K562 (cell line): ENCODE data around the gene MAML1. TPM values are rescaled to one million over a fixed set of nuclear protein-coding genes. Genes with fewer than 3 reads are reported as not detected.

Experiments
- HMGN3 ChIP-seq: IDR thresholded peaks from 2 replicates; pipeline ENCODE4 v1.6.1; 2011; ENCODE audit warnings: borderline replicate concordance, low read depth, mild to moderate bottlenecking, mixed read lengths, low read length; ENCODE audit not compliant: insufficient read length; ENCODE audit errors: extremely low read depth
- HNRNPUL1 ChIP-seq: fragments of 200-400 bp; formaldehyde crosslinking; IDR thresholded peaks from 2 replicates; pipeline ENCODE4 v1.6.1; 2017; ENCODE audit warnings: low read length
- ILK ChIP-seq: fragments of 450-650 bp; IDR thresholded peaks from 2 replicates; pipeline ENCODE4 v1.6.1; 2016; ENCODE audit warnings: missing genetic modification characterization, low read depth, mild to moderate bottlenecking, missing compliant biosample characterization, moderate library complexity, borderline replicate concordance
- JUN ChIP-seq, 2 experiments: sonication (generic) in 1 of 2; formaldehyde crosslinking in 1 of 2; IDR thresholded peaks; 2 replicates each; pipeline versions ENCODE4 v1.6.1 to v1.8.0; 2012 to 2022; ENCODE audit warnings: borderline replicate concordance in 2 of 2, mild to moderate bottlenecking in 2 of 2, improper control_type of control experiment in 1 of 2, low read depth in 1 of 2, low read length in 1 of 2, missing genetic modification reagents in 1 of 2
- JUNB ChIP-seq: fragments of 450-650 bp; formaldehyde crosslinking; conservative IDR thresholded peaks from 2 replicates; pipeline ENCODE4 v1.4.0; 2020; ENCODE audit warnings: mild to moderate bottlenecking
- MAFF ChIP-seq: IDR thresholded peaks from 2 replicates; pipeline ENCODE4 v1.6.1; 2012; ENCODE audit warnings: low read length, improper control_type of control experiment
- NFE2L1 ChIP-seq: fragments of 450-650 bp; IDR thresholded peaks from 2 replicates; pipeline ENCODE4 v1.6.1; 2016; ENCODE audit warnings: missing genetic modification characterization, low read depth, mild to moderate bottlenecking, missing compliant biosample characterization, moderate library complexity, borderline replicate concordance
- PHF8 ChIP-seq: fragments of 200-600 bp; sonication (generic); IDR thresholded peaks from 2 replicates; pipeline ENCODE4 v1.6.1; 2012; ENCODE audit warnings: mixed run types, mild to moderate bottlenecking, inconsistent platforms, low read length, moderate library complexity, borderline replicate concordance
- PURB ChIP-seq: sonication (generic); formaldehyde crosslinking; IDR thresholded peaks from 2 replicates; pipeline ENCODE4 v1.9.0; 2021; ENCODE audit warnings: low read depth, mild to moderate bottlenecking, missing genetic modification reagents
- RBM22 ChIP-seq: fragments of 200-400 bp; formaldehyde crosslinking; IDR thresholded peaks from 2 replicates; pipeline ENCODE4 v1.6.1; 2018; ENCODE audit warnings: low read length, low read depth; ENCODE audit not compliant: poor library complexity, severe bottlenecking
- RFX1 ChIP-seq: fragments of 450-650 bp; IDR thresholded peaks from 2 replicates; pipeline ENCODE4 v1.6.1; 2016; ENCODE audit warnings: mild to moderate bottlenecking, moderate library complexity
- SRSF9 ChIP-seq: fragments of 200-400 bp; formaldehyde crosslinking; IDR thresholded peaks from 2 replicates; pipeline ENCODE4 v1.6.1; 2017; ENCODE audit warnings: low read depth, low read length, borderline replicate concordance
- TOE1 ChIP-seq, 2 experiments: fragments of 450-650 bp in 1 of 2; sonication (generic) in 1 of 2; formaldehyde crosslinking in 1 of 2; IDR thresholded peaks; 2 replicates each; pipeline versions ENCODE4 v1.7.1 to v1.8.0; 2016 to 2022; ENCODE audit warnings: borderline replicate concordance in 2 of 2, mild to moderate bottlenecking in 2 of 2, antibody characterized with exemption in 1 of 2, inconsistent platforms in 1 of 2, low read depth in 1 of 2, missing genetic modification reagents in 1 of 2, moderate library complexity in 1 of 2
- ZNF561 ChIP-seq: fragments of 450-650 bp; formaldehyde crosslinking; conservative IDR thresholded peaks from 2 replicates; pipeline ENCODE4 v1.4.0; 2020; ENCODE audit warnings: mild to moderate bottlenecking, moderate library complexity
- ZNF586 ChIP-seq: fragments of 450-650 bp; formaldehyde crosslinking; conservative IDR thresholded peaks from 2 replicates; pipeline ENCODE4 v1.4.0; 2020; ENCODE audit warnings: mild to moderate bottlenecking, moderate library complexity
- polyA plus RNA-seq, 8 experiments: library from polyadenylated mRNA; depleted of rRNA in 4 of 8; stranded (reverse) in 5 of 8; unstranded in 3 of 8; fragments of >200 nt; fragmentation: Nextera tagmentation in 2 of 8; fragmentation: Illumina TruSeq in 1 of 8; extraction: Ambion mirVana in 2 of 8; extraction: Trizol in 1 of 8; gene quantifications; 2 replicates each; pipeline versions ENCODE4 v1.2.1 to v1.2.3, GENCODE V29; 2011 to 2014; ENCODE audit warnings: inconsistent platforms in 1 of 8, missing spikeins in 1 of 8
- total RNA-seq, 7 experiments: library from RNA; depleted of rRNA in 6 of 7; stranded (reverse); fragments of >200 nt in 6 of 7; fragmentation: Illumina TruSeq in 2 of 7; extraction: Trizol in 2 of 7; gene quantifications; 2 replicates each; pipeline versions ENCODE4 v1.2.1 to v1.2.3, GENCODE V29; 2011 to 2021; ENCODE audit warnings: low replicate concordance in 1 of 7
- TF ChIP-seq, protein P1 (sequence below): fragments of 450-650 bp; conservative IDR thresholded peaks from 2 replicates; pipeline ENCODE4 v1.6.1; 2016; ENCODE audit warnings: missing genetic modification characterization, low read depth, mild to moderate bottlenecking, missing compliant biosample characterization, moderate library complexity
- TF ChIP-seq, protein P2 (sequence below), 2 experiments: IDR thresholded peaks; 2 replicates each; pipeline ENCODE4 v1.6.1; 2011; ENCODE audit warnings: borderline replicate concordance in 1 of 2, control low read depth in 1 of 2, low read depth in 1 of 2, low read length in 1 of 2, mild to moderate bottlenecking in 1 of 2, mixed read lengths in 1 of 2, moderate library complexity in 1 of 2; ENCODE audit not compliant: insufficient read depth in 1 of 2, insufficient read length in 1 of 2, poor library complexity in 1 of 2, severe bottlenecking in 1 of 2; ENCODE audit errors: extremely low read depth in 1 of 2
- TF ChIP-seq, protein P3 (sequence below): sonication (generic); formaldehyde crosslinking; IDR thresholded peaks from 2 replicates; pipeline ENCODE4 v1.8.0; 2022; ENCODE audit warnings: missing genetic modification reagents, mild to moderate bottlenecking, moderate library complexity, borderline replicate concordance
- TF ChIP-seq, protein P4 (sequence below): fragments of 450-650 bp; IDR thresholded peaks from 2 replicates; pipeline ENCODE4 v1.7.1; 2018; ENCODE audit warnings: mild to moderate bottlenecking, low read depth; ENCODE audit not compliant: partially characterized antibody

The MAML1 gene
- total and polyA plus RNA-seq, 9 of the 15 experiments (the other 6 are each of a cell fraction or from before 2014, with no cell fraction given) = 0.32 to 18.4 (median 7.0) TPM

DNA sequence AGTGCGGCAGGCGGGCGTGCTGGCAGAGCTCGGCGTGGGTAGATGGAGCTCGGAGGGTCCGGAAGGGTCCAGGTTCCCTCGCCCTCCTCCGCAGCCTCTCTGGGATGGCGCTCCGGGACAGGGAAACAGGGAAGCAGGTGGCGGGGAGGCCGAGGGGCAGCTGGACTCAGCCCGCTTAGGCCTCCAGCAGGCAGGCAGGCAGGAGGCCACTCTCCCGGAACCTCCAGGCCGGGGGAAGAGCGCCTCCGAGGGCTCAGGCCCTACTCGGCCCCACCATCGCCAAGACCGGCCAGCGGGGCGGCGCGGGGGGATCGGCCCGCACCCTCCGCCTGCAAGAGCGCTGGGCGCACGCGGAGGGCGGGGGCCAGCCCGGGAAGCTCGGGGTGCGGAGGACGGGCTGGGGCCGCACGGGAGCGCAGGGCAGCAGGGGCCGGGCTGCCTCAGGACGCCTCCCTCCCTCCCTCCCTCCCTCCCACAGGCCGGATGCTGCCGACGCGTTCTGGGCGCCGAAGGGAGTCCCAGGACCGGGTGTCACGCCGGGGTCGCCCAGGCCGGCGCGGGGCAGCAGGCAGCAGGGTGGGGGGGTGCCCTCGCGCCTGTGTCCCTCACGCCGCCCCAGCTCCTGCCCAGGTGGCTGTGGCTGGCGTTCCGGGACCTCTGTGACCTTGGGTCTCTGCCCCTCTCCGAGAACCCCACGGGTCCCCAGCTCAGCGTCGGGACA is 73.1 kb downstream of the MAML1 start (continued):
- TF ChIP-seq, protein P1, sequence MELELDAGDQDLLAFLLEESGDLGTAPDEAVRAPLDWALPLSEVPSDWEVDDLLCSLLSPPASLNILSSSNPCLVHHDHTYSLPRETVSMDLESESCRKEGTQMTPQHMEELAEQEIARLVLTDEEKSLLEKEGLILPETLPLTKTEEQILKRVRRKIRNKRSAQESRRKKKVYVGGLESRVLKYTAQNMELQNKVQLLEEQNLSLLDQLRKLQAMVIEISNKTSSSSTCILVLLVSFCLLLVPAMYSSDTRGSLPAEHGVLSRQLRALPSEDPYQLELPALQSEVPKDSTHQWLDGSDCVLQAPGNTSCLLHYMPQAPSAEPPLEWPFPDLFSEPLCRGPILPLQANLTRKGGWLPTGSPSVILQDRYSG (tag) = no peak
- TF ChIP-seq ZNF561 = no peak
- TF ChIP-seq, protein P2, sequence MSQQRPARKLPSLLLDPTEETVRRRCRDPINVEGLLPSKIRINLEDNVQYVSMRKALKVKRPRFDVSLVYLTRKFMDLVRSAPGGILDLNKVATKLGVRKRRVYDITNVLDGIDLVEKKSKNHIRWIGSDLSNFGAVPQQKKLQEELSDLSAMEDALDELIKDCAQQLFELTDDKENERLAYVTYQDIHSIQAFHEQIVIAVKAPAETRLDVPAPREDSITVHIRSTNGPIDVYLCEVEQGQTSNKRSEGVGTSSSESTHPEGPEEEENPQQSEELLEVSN (IDR thresholded peaks at IDR 0.05; ENCODE audit: borderline replicate concordance in 1 of 2, extremely low read depth in 1 of 2, insufficient read depth in 1 of 2, insufficient read length in 1 of 2, low read depth in 1 of 2, low read length in 1 of 2, poor library complexity in 1 of 2, severe bottlenecking in 1 of 2) = peak in 1 of 2 experiments; percentile 85
- no peak for TF ChIP-seq NFE2L1 (tag)
- TF ChIP-seq, protein P3, sequence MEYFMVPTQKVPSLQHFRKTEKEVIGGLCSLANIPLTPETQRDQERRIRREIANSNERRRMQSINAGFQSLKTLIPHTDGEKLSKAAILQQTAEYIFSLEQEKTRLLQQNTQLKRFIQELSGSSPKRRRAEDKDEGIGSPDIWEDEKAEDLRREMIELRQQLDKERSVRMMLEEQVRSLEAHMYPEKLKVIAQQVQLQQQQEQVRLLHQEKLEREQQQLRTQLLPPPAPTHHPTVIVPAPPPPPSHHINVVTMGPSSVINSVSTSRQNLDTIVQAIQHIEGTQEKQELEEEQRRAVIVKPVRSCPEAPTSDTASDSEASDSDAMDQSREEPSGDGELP (CRISPR knock-in tag) = peak; percentile 54; the same call in 1 of the 2 replicates
- TF ChIP-seq HNRNPUL1 = no peak
- peak; percentile 19 for TF ChIP-seq RBM22
- TF ChIP-seq TOE1 (IDR thresholded peaks at IDR 0.05; ENCODE audit: borderline replicate concordance) = no peak
- TF ChIP-seq TOE1 (CRISPR knock-in tag; IDR thresholded peaks at IDR 0.05; ENCODE audit: borderline replicate concordance, low read depth) = no peak
- TF ChIP-seq SRSF9 = no peak
- no peak for TF ChIP-seq ILK (tag)
- TF ChIP-seq PURB (CRISPR knock-in tag) = no peak
- no peak for TF ChIP-seq JUNB (CRISPR knock-in tag)
- no peak for TF ChIP-seq JUN (IDR thresholded peaks at IDR 0.05; ENCODE audit: borderline replicate concordance, low read depth, low read length)
- 0 out of 2 replicates have a peak, but pooled peaks have one; percentile 25 for TF ChIP-seq JUN (CRISPR knock-in tag; IDR thresholded peaks at IDR 0.05; ENCODE audit: borderline replicate concordance)
- TF ChIP-seq ZNF586 (CRISPR knock-in tag) = no peak
- TF ChIP-seq PHF8 = peak; percentile 45; the same call in 1 of the 2 replicates
- TF ChIP-seq, protein P4, sequence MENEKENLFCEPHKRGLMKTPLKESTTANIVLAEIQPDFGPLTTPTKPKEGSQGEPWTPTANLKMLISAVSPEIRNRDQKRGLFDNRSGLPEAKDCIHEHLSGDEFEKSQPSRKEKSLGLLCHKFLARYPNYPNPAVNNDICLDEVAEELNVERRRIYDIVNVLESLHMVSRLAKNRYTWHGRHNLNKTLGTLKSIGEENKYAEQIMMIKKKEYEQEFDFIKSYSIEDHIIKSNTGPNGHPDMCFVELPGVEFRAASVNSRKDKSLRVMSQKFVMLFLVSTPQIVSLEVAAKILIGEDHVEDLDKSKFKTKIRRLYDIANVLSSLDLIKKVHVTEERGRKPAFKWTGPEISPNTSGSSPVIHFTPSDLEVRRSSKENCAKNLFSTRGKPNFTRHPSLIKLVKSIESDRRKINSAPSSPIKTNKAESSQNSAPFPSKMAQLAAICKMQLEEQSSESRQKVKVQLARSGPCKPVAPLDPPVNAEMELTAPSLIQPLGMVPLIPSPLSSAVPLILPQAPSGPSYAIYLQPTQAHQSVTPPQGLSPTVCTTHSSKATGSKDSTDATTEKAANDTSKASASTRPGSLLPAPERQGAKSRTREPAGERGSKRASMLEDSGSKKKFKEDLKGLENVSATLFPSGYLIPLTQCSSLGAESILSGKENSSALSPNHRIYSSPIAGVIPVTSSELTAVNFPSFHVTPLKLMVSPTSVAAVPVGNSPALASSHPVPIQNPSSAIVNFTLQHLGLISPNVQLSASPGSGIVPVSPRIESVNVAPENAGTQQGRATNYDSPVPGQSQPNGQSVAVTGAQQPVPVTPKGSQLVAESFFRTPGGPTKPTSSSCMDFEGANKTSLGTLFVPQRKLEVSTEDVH = no peak
- no peak for TF ChIP-seq MAFF
- TF ChIP-seq HMGN3 = peak; percentile 55
- no peak for TF ChIP-seq RFX1
